ENCODE results near the gene SHB.

The SHB gene

DNA sequence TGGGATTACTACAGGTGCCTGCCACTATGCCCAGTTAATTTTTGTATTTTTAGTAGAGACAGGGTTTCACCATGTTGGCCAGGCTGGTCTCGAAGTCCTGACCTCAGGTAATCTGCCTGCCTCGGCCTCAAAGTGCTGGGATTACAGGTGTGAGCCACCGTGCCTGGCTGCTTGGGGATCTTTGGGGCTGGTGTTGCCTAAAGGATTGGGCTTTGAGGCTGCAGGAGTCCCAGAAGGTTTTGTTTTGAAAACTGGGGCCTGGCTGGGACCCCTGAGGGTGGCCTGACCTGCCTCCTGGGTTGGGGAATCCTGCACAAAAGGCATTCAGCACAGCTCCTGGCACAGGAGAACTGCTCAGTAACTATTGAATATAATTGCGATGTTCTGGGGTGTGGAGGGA lies 25.1 kb upstream of the SHB start:
- H3K4me3 ChIP-seq = no peak overlapping the region
- DNase-seq (ENCODE audit: low spot score) = peak; percentile 35
- TF ChIP-seq CTCF (IDR thresholded peaks at IDR 0.05) = no peak
- no peak overlapping the region for H3K27ac ChIP-seq

- no peak overlapping the region for H3K27ac ChIP-seq
- no peak for TF ChIP-seq CTCF (IDR thresholded peaks at IDR 0.05)
- no peak for DNase-seq (ENCODE audit: low spot score)
- no peak overlapping the region for H3K4me3 ChIP-seq
These were observed 23.6 kb upstream of the SHB start for GRCh38 chr9:38092656-38093055.

DNA sequence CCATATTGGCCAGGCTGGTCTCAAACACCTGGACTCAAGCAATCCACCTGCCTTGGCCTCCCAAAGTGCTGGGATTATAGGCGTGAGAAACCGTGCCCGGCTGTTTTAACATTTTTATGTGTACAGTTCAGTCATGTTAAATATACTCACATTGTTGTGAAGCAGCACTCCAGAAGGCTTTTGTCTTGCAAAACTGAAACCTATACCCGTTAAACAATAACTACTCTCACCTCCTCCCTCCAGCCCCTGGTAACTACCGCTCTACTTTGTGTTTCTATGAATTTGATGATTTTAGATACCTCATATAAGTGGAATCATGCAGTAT lies 23.1 kb upstream of the SHB start:
- Histone ChIP-seq H3K4me3 (no peak overlapping the region), H3K27ac (no peak overlapping the region)
- peak; percentile 3 for DNase-seq (ENCODE audit: low spot score)
- no peak for TF ChIP-seq CTCF (IDR thresholded peaks at IDR 0.05)

DNA sequence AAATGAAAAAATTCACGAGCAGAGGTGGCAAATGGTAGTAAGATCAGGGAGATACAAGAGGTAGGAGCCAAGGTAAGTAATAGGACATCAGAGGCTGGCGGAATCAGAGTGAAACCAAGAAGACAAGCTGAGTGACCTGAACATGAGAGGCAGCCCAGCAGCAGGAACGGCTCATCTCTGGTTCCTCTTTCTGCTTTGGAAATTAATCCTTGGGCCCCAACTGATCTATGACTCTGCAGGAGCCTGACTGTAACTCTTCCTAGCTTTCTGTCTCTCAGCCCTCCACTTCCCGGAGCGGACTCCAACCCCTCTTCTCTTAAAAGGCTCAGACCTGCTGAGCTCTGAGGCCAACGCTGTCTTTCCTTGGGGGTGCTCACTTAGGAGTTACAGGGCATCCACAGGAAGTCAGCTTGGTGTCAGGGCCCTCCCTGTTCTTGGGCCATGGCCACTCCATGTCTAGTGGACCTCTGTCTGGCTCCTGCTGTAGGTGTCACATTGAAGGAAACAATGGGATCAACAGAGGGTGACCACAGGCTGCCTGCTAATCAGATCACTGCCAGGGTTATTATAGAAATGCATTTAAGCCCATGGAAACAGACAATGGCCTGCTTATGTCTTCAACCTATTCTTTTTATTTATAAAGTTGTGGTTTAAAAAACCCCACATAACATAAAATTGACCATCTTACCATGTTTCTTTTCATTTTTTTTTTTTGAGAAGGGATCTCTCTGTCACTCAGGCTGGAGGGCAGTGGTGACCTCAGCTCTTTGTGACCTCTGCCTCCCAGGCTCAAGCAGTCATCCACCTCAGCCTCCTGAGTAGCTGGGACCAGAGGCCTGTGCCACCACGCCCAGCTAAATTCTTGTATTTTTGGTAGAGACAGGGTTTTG lies 22.5 kb upstream of the SHB start:
- no peak for TF ChIP-seq CTCF (IDR thresholded peaks at IDR 0.05)
- DNase-seq (ENCODE audit: low spot score) = peak; percentile 46
- Histone ChIP-seq H3K27ac (no peak overlapping the region), H3K4me3 (no peak overlapping the region)

DNA sequence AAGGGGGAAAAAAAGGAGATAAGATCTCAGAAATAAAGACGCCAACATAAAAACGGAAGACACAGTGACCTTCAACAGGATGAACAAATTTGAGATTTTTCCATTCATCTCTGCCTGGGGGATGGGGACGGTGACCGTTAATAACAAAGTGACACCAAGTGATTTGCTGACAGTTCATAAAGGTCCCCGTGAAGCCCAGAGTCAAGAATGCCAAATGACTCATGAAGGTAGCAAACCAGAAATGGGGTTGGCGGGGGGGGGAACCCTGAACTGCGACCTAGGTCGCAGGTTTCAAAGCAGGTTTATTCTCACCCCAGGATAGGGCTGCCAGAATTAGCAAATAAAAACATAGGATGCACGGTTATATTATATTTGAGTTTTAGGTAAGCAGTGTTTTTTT lies 21.1 kb upstream of the SHB start:
- peak; percentile 5 for DNase-seq (ENCODE audit: low spot score)
- Histone ChIP-seq H3K4me3 (no peak overlapping the region), H3K27ac (no peak overlapping the region)
- TF ChIP-seq CTCF (IDR thresholded peaks at IDR 0.05) = no peak

- H3K27ac ChIP-seq = no peak overlapping the region
- TF ChIP-seq CTCF (IDR thresholded peaks at IDR 0.05) = no peak
- DNase-seq (ENCODE audit: low spot score) = peak; percentile 24
- H3K4me3 ChIP-seq = no peak overlapping the region
These were observed 20.5 kb upstream of the SHB start for GRCh38 chr9:38089387-38090165.
